Measurements from ENCODE around the gene ACLY.

The ACLY gene

DNA sequence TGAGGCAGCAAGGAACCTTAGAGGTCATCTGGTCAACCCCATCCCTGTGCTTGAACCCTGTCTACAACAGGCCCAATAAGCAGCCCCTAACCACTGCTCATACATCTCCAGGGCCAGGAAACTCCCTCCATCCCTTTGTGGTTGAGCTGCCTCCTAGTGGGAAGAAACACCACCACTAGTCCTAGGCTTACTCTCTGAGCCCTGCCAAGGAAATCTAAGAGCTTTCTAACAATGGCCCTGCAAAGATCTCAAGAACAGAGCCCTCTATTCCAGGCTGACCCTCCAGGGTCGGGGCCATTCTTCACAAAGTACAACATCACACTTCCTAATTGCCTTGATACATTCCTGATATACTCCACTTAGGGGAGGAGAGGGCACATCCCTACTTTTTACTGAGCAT, 5.8 kb downstream of the ACLY start:
- H3K4me1 Mint-ChIP-seq: peaks cover 37% of the 10 kb centered on the region
- H3K27me3 Mint-ChIP-seq: no peaks in the 10 kb centered on the region
- H3K36me3 Mint-ChIP-seq: peaks cover 58% of the 10 kb centered on the region
- CTCF ChIA-PET: no interaction called here
- H3K27ac Mint-ChIP-seq: peak overlapping the region; percentile 64
- H3K9me3 Mint-ChIP-seq: no peaks in the 10 kb centered on the region
- DNase-seq: no peak
- no peak overlapping the region for H3K4me3 Mint-ChIP-seq

DNA sequence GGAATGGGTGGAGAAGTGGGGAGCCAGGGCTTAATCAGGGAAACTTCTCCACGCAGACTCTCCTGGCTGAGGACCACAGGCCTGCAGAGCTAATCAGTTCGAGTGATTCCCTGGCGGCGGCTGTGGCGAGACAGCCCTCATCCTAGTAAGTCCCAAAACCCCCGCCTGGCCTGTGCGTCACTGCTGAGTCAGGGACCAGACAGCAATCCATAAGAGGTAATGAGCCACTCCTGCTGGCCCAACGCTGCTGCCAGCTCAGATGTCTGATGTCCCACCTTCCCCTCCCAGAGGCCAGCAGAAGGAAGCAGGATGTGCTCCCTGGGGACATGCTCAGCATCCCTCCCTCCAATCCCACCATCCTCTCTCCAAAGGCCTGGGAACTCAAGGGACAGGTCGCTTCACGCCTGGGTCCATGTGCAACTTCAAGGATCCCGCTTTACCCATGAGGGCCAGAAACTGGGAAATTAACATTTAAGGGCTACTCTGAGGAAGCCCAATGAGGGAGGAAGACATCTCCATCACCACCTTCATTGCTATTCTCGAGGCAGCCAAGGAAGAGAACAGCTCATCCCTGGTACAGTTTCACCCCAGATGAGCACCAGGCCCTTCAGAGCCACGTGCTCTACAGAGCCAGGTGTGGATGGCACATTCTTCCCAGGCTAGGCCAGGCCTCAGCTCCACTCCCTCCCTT, 7.9 kb downstream of the ACLY start:
- no peaks in the 10 kb centered on the region for H3K27me3 Mint-ChIP-seq
- no peaks in the 10 kb centered on the region for H3K9me3 Mint-ChIP-seq
- H3K36me3 Mint-ChIP-seq: peaks cover 66% of the 10 kb centered on the region
- CTCF ChIA-PET: interaction anchor here (0.6 kb wide), 1 partner anchor 51 kb away, joined by 3 read pairs; no protein-coding TSS in a partner anchor
- DNase-seq: no peak
- H3K4me1 Mint-ChIP-seq: peaks cover 20% of the 10 kb centered on the region
- H3K27ac Mint-ChIP-seq: no peak overlapping the region
- H3K4me3 Mint-ChIP-seq: no peak overlapping the region

DNA sequence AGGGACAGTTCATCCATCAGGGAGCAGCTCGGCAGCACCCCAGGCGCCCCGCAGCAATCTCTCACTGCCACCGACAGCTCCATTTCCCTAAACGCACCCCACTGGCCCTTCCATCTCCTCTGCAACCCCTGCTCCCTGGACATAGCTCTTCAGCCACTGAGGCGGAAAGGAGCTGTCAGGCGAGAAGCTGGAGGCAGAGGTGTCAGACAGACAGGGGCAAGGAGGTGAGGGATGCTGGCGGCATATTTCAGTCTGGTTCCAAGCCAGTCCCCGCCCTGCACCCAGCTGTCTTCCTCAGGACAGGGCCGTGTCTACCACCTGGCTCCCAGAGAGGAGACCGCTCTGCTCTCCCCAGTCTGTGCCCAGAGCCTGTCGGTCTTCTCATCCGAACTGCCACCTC, 9.7 kb downstream of the ACLY start:
- peaks cover 74% of the 10 kb centered on the region for H3K36me3 Mint-ChIP-seq
- H3K27ac Mint-ChIP-seq: no peak overlapping the region

DNA sequence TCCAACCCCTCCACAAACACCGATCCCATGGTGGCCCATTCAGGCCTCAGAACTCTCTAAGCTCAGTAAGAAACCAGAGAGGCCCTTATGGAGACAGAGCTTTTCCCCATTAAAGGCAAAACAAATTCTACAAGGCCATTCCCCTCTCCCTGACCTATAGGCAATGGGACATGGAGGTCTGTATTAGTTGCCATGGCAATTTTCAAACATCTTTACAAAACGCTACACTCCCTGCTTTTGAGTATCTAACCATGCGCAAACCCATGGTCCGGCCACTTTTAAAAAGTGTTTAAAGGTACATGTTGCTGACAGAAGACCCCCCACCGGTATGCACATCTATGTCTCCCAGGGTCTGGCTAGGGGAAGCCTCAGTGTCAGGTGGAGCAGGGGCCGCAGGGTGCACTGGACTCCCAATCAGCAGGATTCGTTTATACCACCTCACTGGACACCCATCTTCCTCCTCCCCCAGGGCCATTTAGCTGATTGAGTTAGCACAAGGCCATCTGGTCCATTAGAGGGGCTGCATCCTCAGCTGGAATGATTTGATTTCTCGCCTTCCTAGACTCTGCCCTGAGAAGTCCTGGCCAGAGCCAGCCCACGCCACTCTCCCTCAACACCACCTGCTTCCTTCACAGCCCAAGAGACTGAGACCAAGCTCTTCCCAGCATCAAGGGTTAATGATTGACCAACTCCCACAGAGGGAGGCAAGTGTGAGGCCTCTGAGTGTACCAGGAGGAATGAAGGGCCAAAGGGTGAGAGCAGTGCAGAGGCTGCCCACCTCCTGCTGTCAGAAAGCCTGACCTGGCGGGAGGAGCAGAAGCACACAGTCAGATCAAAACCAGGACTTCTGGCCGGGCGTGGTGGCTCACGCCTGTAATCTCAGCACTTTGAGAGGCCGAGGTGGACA, 10.9 kb downstream of the ACLY start:
- no peak overlapping the region for H3K27ac Mint-ChIP-seq
- peaks cover 68% of the 10 kb centered on the region for H3K36me3 Mint-ChIP-seq
- CTCF ChIA-PET: no interaction called here
- DNase-seq: no peak
- H3K4me3 Mint-ChIP-seq: no peak overlapping the region
- H3K27me3 Mint-ChIP-seq: no peaks in the 10 kb centered on the region
- no peaks in the 10 kb centered on the region for H3K9me3 Mint-ChIP-seq
- H3K4me1 Mint-ChIP-seq: no peaks in the 10 kb centered on the region

More for the DNA sequence above, 9.7 kb downstream of the ACLY start:
- DNase-seq: no peak
- Mint-ChIP-seq H3K4me1 (peaks cover 5% of the 10 kb centered on the region), H3K4me3 (no peak overlapping the region), H3K9me3 (no peaks in the 10 kb centered on the region), H3K27me3 (no peaks in the 10 kb centered on the region)
- CTCF ChIA-PET: no interaction called here

DNA sequence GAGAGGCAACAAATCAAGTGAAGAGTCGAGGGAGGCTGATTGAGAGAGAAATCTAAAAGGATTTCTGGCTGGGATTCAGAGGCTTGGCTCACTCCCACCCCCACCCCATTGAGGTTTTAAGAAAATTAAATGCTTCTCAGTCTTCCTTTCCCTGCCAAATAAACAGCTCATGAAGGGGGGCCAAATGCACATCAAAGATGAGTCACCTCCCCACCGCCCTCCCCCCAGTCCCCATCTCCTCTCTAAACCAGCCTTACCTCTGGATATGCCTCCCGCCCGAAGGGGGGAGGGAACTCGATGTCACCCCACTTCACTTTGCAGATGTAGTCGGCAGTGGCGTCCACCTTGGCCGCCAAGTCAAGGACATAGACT, 11.6 kb downstream of the ACLY start:
- no peak for DNase-seq
- CTCF ChIA-PET: no interaction called here
- Mint-ChIP-seq H3K36me3 (peaks cover 62% of the 10 kb centered on the region), H3K4me3 (no peak overlapping the region), H3K27ac (no peak overlapping the region), H3K9me3 (no peaks in the 10 kb centered on the region), H3K27me3 (no peaks in the 10 kb centered on the region), H3K4me1 (no peaks in the 10 kb centered on the region)

DNA sequence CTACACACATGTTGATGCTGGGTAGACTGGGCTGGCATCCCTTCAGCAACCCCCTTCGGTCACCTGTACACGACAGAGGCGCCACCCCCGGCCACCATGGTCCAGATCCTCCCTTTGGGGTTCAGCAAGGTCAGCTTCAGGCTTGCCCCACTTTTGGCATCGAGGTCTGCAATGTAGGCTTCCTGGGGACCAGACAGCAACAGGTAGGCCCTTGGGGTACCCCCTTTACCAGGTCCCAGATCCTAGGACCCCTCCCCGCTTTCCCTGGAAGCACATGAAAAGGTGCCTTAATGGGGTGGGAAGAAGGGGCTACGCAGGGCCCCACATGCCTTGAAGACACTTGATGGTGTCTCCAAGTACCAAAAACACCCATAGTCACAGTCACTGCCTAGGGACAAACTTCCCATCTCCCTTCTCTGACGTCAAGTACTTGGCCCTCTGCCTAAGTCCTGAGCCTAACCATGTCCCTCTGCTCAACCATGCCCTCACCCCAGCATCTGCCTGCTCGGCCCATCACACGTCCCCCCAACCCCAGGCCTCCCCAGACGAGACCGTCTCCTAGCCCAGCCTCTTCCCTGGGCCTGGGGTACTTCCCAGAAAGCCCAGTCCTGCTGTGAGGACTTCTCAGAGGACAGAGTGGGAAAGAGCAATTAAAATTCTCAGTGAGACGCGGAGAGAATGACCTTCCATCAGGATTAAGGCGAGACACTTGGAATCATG, 12.1 kb downstream of the ACLY start:
- Mint-ChIP-seq H3K4me1 (no peaks in the 10 kb centered on the region), H3K36me3 (peaks cover 65% of the 10 kb centered on the region), H3K9me3 (no peaks in the 10 kb centered on the region), H3K27me3 (no peaks in the 10 kb centered on the region), H3K27ac (no peak overlapping the region), H3K4me3 (no peak overlapping the region)
- CTCF ChIA-PET: no interaction called here
- DNase-seq: no peak

DNA sequence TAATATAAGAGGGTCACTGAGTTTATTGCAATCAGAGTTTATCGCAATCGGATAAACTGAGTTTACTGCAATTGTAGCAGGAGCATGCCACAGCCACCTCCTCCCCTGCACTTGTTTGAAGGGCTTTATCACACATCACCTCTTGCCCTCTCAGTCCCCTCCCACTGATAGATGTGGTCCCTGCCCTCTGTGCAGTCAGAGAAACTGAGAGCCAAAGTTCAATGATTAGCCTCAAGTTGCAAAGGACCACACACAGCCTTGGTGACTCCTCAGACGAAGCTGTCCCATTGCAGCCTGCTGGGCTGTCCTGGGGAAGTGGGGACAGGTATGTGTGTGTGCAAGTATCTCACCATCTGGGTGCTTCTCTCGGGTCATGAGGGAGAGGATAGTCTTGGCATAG, 13.6 kb downstream of the ACLY start:
- Mint-ChIP-seq H3K27me3 (no peaks in the 10 kb centered on the region), H3K9me3 (no peaks in the 10 kb centered on the region), H3K27ac (no peak overlapping the region), H3K36me3 (peaks cover 64% of the 10 kb centered on the region), H3K4me3 (no peak overlapping the region), H3K4me1 (no peaks in the 10 kb centered on the region)
- CTCF ChIA-PET: no interaction called here
- no peak for DNase-seq

DNA sequence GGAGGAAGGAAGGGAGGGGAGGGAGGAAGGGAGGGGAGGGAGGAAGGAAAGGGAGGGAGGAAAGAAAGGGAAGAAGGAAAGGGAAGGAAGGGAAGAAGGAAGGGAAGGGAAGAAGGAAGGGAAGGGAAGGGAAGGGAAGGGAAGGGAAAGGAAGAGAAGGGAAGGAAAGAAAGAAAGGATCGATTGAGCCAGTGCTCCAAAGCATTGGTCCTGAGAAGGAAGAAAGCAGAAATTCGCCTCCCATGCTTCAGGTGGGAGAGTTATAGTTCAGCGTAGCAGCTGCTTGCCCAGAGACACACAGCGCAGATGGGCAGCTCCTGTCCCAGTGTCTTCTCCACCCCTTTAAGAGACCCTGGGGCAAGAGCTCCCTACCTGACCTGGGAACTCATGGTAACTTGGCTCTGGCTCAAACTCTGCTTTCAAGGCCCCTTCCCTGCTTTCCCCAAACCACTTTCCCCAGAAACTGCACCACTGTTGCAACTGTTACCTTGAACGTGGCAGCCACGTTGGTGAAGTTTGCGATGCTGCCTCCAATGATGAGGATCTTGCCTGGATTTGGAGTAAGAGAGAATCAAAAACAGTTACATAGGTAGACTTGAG, 14.4 kb downstream of the ACLY start:
- no peak overlapping the region for H3K27ac Mint-ChIP-seq

DNA sequence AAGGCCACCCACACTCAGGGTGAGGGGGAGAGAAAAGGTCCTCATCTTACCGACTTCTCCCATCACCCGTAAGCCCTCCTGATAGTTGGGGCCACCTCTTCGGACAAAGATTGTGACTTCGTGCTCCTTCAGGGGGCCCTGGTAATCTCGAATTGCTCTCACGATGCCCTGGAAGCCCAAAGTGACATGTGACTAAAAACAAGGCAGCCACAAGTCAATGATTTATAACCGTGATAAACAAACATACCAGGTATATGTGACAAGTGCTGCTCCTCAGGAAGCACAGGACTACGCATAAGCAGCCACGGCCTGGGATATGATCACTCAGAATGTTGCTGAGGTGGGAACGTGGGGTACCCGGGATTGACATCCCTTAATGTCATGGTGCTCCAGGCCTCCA, 17.1 kb downstream of the ACLY start:
- Mint-ChIP-seq H3K4me1 (no peaks in the 10 kb centered on the region), H3K9me3 (no peaks in the 10 kb centered on the region), H3K27ac (no peak overlapping the region), H3K36me3 (peaks cover 65% of the 10 kb centered on the region), H3K27me3 (no peaks in the 10 kb centered on the region), H3K4me3 (no peak overlapping the region)
- no peak for DNase-seq
- CTCF ChIA-PET: no interaction called here

More for the DNA sequence above, 14.4 kb downstream of the ACLY start:
- no peaks in the 10 kb centered on the region for H3K4me1 Mint-ChIP-seq
- DNase-seq: no peak
- CTCF ChIA-PET: no interaction called here
- H3K9me3 Mint-ChIP-seq: no peaks in the 10 kb centered on the region
- H3K27me3 Mint-ChIP-seq: no peaks in the 10 kb centered on the region
- peaks cover 61% of the 10 kb centered on the region for H3K36me3 Mint-ChIP-seq
- H3K4me3 Mint-ChIP-seq: no peak overlapping the region

DNA sequence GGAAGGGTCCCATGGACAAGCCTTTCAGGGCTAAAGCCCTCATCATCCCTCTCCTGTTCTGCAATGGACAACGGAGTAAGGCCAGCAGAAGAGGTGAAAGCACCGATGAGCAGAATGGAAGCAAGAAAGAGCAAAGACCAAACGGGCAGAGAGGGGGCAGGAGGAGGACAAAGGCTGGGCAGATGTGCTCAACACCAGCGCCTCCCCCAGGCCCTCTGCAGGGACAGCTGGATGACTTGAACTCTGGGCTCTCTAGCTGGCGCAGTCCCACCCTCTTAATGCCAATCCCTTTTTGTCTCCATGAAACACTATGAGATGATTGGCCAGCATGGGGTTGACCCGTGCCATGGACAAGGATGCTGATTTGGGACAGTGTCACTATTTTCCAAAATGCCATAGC, 22.0 kb downstream of the ACLY start:
- Mint-ChIP-seq H3K4me3 (no peak overlapping the region), H3K4me1 (no peaks in the 10 kb centered on the region), H3K27me3 (no peaks in the 10 kb centered on the region), H3K36me3 (peaks cover 72% of the 10 kb centered on the region), H3K9me3 (no peaks in the 10 kb centered on the region), H3K27ac (no peak overlapping the region)
- no peak for DNase-seq
- CTCF ChIA-PET: no interaction called here

DNA sequence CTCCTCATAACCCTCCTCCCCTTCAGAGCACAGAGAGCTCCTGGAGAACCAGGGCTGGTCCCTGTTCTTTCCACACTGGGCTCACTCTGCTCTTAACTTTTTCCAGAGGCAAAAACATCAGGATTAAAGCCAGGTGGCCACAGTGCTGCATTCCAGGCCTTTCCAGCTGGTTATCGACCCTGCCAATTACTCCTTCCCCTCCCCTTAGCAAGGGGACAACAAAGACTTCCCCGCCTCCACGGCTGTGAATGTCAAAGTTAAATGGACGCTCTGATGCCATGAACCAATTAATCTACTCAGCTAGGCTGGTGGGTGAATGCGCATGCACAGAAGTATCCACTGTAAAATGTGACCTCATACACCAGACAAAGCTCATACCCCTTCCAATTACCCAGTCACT, 23.1 kb downstream of the ACLY start:
- CTCF ChIA-PET: no interaction called here
- Mint-ChIP-seq H3K27ac (no peak overlapping the region), H3K36me3 (peaks cover 64% of the 10 kb centered on the region), H3K9me3 (no peaks in the 10 kb centered on the region), H3K27me3 (no peaks in the 10 kb centered on the region), H3K4me1 (no peaks in the 10 kb centered on the region), H3K4me3 (no peak overlapping the region)
- DNase-seq: no peak

DNA sequence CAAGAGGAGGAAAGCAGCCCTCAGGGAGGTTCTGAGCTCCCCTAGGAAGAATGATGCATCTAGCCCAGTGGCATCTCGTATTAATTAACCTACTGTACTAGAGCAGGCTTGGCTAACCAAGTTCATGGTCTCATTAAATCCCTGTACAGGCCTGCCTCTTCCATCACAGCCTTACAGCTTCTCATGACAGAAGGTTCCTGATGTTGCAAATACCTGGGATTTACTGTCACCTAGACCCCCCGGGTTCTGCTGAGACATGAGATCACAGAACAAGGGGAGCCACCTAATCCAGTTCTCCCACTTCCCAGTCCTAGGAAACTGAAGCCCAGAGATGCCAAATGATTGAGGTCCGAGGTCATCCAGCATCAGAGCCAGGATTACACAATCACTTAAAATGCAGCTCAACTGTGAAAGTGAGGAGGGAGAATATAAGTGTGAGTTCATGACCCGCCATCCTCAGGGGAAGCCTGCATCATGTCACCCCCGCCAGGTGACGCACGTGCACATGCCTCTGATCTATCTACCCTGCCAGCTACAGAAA, 23.9 kb downstream of the ACLY start:
- Mint-ChIP-seq H3K4me3 (no peak overlapping the region), H3K4me1 (no peaks in the 10 kb centered on the region), H3K36me3 (peaks cover 65% of the 10 kb centered on the region), H3K27ac (no peak overlapping the region), H3K27me3 (no peaks in the 10 kb centered on the region), H3K9me3 (no peaks in the 10 kb centered on the region)
- CTCF ChIA-PET: interaction anchor here (0.7 to 1.0 kb wide), 3 partner anchors 10 to 108 kb away, joined by 3 read pairs; partner anchors contain the start of gene JUP
- no peak for DNase-seq

DNA sequence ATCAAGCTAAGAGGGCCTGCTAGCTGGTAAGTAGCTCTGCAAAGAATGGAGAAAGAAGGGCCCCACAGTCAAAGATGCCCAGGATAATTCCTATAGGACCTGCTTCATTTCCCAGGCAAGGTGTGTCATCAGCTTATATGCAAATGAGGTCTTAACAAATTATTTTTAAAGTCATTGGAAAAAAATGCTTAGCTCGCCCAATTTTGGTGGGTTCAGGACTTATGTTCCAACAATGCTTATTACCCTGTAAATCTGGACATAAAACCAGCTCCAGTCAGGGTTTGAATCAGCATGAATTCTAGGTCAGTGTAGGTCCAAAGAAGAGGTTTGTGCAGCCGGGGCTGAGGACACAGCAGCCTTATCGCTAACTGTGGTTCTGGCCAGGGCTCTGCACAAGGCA, 25.4 kb downstream of the ACLY start:
- Mint-ChIP-seq H3K27ac (no peak overlapping the region), H3K27me3 (no peaks in the 10 kb centered on the region), H3K9me3 (no peaks in the 10 kb centered on the region), H3K36me3 (peaks cover 55% of the 10 kb centered on the region), H3K4me1 (no peaks in the 10 kb centered on the region), H3K4me3 (no peak overlapping the region)
- CTCF ChIA-PET: no interaction called here
- DNase-seq: no peak

DNA sequence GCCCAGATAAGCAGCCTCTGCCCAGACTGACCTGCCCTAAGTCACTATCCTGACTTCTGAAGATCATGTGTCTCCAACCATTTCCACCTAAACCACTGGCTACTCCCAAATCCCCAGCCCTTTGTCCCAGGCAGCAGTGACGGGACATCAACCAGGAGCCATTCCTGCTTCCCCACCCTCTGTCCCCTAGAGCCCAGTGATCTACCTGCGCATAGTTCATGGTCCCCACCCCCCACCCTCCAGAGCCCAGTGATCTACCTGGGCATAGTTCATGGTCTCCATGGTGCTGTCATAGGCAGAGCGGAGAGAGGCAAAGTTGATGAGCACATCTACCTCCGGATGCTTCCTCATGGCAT, 26.8 kb downstream of the ACLY start:
- H3K27me3 Mint-ChIP-seq: no peaks in the 10 kb centered on the region
- H3K36me3 Mint-ChIP-seq: peaks cover 52% of the 10 kb centered on the region
- no peak for DNase-seq
- no peak overlapping the region for H3K4me3 Mint-ChIP-seq
- H3K4me1 Mint-ChIP-seq: no peaks in the 10 kb centered on the region
- H3K27ac Mint-ChIP-seq: no peak overlapping the region
- H3K9me3 Mint-ChIP-seq: no peaks in the 10 kb centered on the region
- CTCF ChIA-PET: no interaction called here

Data from activated naive CD4-positive, alpha-beta T cell treated with anti-CD3 and anti-CD28 coated beads, Interleukin-2, amount 10 ng/mL, durations not matched to agents 7 days and 5 days (primary cell).